HEK293 (cell line): ENCODE results near the gene TMEM229B.

Source experiments
- CTCF ChIA-PET: fragments of 350-600 bp; formaldehyde crosslinking; extraction: SDS; loops from one replicate; lab custom pipeline; 2021; ENCODE audit warnings: antibody characterized with exemption; lab: Yijun Ruan, JAX
- POLR2A ChIA-PET: fragments of 300-600 bp; formaldehyde crosslinking; extraction: SDS; loops from one replicate; lab custom pipeline; 2020; ENCODE audit warnings: antibody characterized with exemption, inconsistent platforms; lab: Yijun Ruan, JAX
- H3K27ac ChIP-seq: fragments of 200-500 bp; sonication (Bioruptor generic); 2 replicates; pipeline ENCODE4 v1.5.1; 2014; ENCODE audit warnings: low read depth, low read length, control low read depth, inconsistent platforms; ENCODE audit errors: extremely low read depth
- H3K36me3 ChIP-seq, 2 experiments: fragments of 200-500 bp in 1 of 2; sonication (Bioruptor generic) in 1 of 2; 1 replicate in 1 of 2; 2 replicates in 1 of 2; pipeline ENCODE4 v1.5.1; 2014 to 2017; ENCODE audit warnings: inconsistent platforms in 2 of 2, low read length in 2 of 2; ENCODE audit not compliant: control insufficient read depth in 2 of 2, insufficient read depth in 1 of 2
- H3K4me1 ChIP-seq: fragments of 200-500 bp; sonication (Bioruptor generic); 2 replicates; pipeline ENCODE4 v1.5.1; 2014; ENCODE audit warnings: mild to moderate bottlenecking, low read length, inconsistent platforms; ENCODE audit not compliant: control insufficient read depth, insufficient read depth
- H3K4me3 ChIP-seq: 2 replicates; pipeline ENCODE4 v1.5.1; 2011; ENCODE audit warnings: low read depth, mild to moderate bottlenecking, control low read depth, low read length, moderate library complexity
- H3K9me3 ChIP-seq: fragments of 200-500 bp; sonication (Bioruptor generic); 2 replicates; pipeline ENCODE4 v1.5.1; 2014; ENCODE audit warnings: low read depth, low read length, inconsistent platforms; ENCODE audit not compliant: control insufficient read depth, insufficient read depth
- GLIS2 ChIP-seq: fragments of 450-650 bp; formaldehyde crosslinking; IDR thresholded peaks from 2 replicates; pipeline ENCODE4 v1.5.1; 2016; ENCODE audit warnings: missing biosample characterization, missing genetic modification characterization
- PRDM10 ChIP-seq: fragments of 450-650 bp; formaldehyde crosslinking; IDR thresholded peaks from 2 replicates; pipeline ENCODE4 v1.5.1; 2016; ENCODE audit warnings: missing biosample characterization, missing genetic modification characterization
- SCRT1 ChIP-seq: fragments of 450-650 bp; formaldehyde crosslinking; IDR thresholded peaks from 2 replicates; pipeline ENCODE4 v1.5.1; 2016; ENCODE audit warnings: missing biosample characterization, missing genetic modification characterization, borderline replicate concordance
- SCRT2 ChIP-seq: fragments of 450-650 bp; formaldehyde crosslinking; IDR thresholded peaks from 2 replicates; pipeline ENCODE4 v1.5.1; 2016; ENCODE audit warnings: missing biosample characterization, missing genetic modification characterization
- SP7 ChIP-seq: fragments of 450-650 bp; formaldehyde crosslinking; IDR thresholded peaks from 2 replicates; pipeline ENCODE4 v1.5.1; 2016; ENCODE audit warnings: missing biosample characterization, missing genetic modification characterization
- ZFP37 ChIP-seq: fragments of 450-650 bp; formaldehyde crosslinking; IDR thresholded peaks from 2 replicates; pipeline ENCODE4 v1.5.1; 2016; ENCODE audit warnings: missing biosample characterization, missing genetic modification characterization
- ZNF10 ChIP-seq: fragments of 450-650 bp; formaldehyde crosslinking; IDR thresholded peaks from 2 replicates; pipeline ENCODE4 v1.5.1; 2017; ENCODE audit warnings: missing biosample characterization, missing genetic modification characterization
- ZNF394 ChIP-seq: fragments of 450-650 bp; formaldehyde crosslinking; IDR thresholded peaks from 2 replicates; pipeline ENCODE4 v1.5.1; 2016; ENCODE audit warnings: missing biosample characterization, missing genetic modification characterization, mild to moderate bottlenecking, moderate library complexity, borderline replicate concordance
- ZNF416 ChIP-seq: fragments of 450-650 bp; formaldehyde crosslinking; IDR thresholded peaks from 2 replicates; pipeline ENCODE4 v1.5.1; 2016; ENCODE audit warnings: missing biosample characterization, missing genetic modification characterization
- ZNF530 ChIP-seq: fragments of 450-650 bp; formaldehyde crosslinking; IDR thresholded peaks from 2 replicates; pipeline ENCODE4 v1.5.1; 2016; ENCODE audit warnings: low read depth, missing biosample characterization, missing genetic modification characterization
- ZNF558 ChIP-seq: fragments of 450-650 bp; formaldehyde crosslinking; IDR thresholded peaks from 2 replicates; pipeline ENCODE4 v1.5.1; 2016; ENCODE audit warnings: missing biosample characterization, missing genetic modification characterization
- ZNF600 ChIP-seq: fragments of 450-650 bp; formaldehyde crosslinking; IDR thresholded peaks from 2 replicates; pipeline ENCODE4 v1.5.1; 2016; ENCODE audit warnings: missing biosample characterization, missing genetic modification characterization
- ZNF654 ChIP-seq: fragments of 450-650 bp; formaldehyde crosslinking; IDR thresholded peaks from 2 replicates; pipeline ENCODE4 v1.5.1; 2016; ENCODE audit warnings: low read depth, missing biosample characterization, missing genetic modification characterization
- ZNF664 ChIP-seq: fragments of 450-650 bp; formaldehyde crosslinking; IDR thresholded peaks from 2 replicates; pipeline ENCODE4 v1.5.1; 2016; ENCODE audit warnings: missing biosample characterization, missing genetic modification characterization
- ZSCAN4 ChIP-seq: fragments of 450-650 bp; formaldehyde crosslinking; IDR thresholded peaks from 2 replicates; pipeline ENCODE4 v1.5.1; 2017; ENCODE audit warnings: missing biosample characterization, missing genetic modification characterization
- TF ChIP-seq, protein P1 (sequence below): fragments of 450-650 bp; formaldehyde crosslinking; IDR thresholded peaks from 2 replicates; pipeline ENCODE4 v1.5.1; 2016; ENCODE audit warnings: missing biosample characterization, missing genetic modification characterization

Gene TMEM229B

GRCh38 chr14:67532606-67532997 lies 44.1 kb upstream of the TMEM229B start (continued):
- TF ChIP-seq ZNF600 (tag by site-specific recombination): peak; percentile 64
- TF ChIP-seq GLIS2: no peak; the same call in none of the 2 replicates
- TF ChIP-seq ZNF530 (tag by site-specific recombination): no peak
- 0 out of 2 replicates have a peak, but pooled peaks have one; percentile 36 for TF ChIP-seq ZFP37
- TF ChIP-seq, protein P1, sequence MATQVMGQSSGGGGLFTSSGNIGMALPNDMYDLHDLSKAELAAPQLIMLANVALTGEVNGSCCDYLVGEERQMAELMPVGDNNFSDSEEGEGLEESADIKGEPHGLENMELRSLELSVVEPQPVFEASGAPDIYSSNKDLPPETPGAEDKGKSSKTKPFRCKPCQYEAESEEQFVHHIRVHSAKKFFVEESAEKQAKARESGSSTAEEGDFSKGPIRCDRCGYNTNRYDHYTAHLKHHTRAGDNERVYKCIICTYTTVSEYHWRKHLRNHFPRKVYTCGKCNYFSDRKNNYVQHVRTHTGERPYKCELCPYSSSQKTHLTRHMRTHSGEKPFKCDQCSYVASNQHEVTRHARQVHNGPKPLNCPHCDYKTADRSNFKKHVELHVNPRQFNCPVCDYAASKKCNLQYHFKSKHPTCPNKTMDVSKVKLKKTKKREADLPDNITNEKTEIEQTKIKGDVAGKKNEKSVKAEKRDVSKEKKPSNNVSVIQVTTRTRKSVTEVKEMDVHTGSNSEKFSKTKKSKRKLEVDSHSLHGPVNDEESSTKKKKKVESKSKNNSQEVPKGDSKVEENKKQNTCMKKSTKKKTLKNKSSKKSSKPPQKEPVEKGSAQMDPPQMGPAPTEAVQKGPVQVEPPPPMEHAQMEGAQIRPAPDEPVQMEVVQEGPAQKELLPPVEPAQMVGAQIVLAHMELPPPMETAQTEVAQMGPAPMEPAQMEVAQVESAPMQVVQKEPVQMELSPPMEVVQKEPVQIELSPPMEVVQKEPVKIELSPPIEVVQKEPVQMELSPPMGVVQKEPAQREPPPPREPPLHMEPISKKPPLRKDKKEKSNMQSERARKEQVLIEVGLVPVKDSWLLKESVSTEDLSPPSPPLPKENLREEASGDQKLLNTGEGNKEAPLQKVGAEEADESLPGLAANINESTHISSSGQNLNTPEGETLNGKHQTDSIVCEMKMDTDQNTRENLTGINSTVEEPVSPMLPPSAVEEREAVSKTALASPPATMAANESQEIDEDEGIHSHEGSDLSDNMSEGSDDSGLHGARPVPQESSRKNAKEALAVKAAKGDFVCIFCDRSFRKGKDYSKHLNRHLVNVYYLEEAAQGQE: 0 out of 2 replicates have a peak, but pooled peaks have one; percentile 25
- TF ChIP-seq SCRT2 (tag by site-specific recombination): peak; percentile 92
- TF ChIP-seq ZNF654 (tag by site-specific recombination): no peak
- peak; percentile 9; the same call in 1 of the 2 replicates for TF ChIP-seq ZNF394 (tag by site-specific recombination)
- peak; percentile 50; the same call in 1 of the 2 replicates for TF ChIP-seq SP7 (tag by site-specific recombination)
- TF ChIP-seq SCRT1 (tag by site-specific recombination): 0 out of 2 replicates have a peak, but pooled peaks have one; percentile 11
- TF ChIP-seq, all 188 proteins: peak for 14

- no peaks in the 10 kb centered on the region for H3K36me3 ChIP-seq
- TF ChIP-seq ZNF654 (tag by site-specific recombination): no peak
- no peak for TF ChIP-seq PRDM10 (tag by site-specific recombination)
- TF ChIP-seq ZNF664 (tag by site-specific recombination): peak; percentile 91
- no peak for TF ChIP-seq ZNF416 (tag by site-specific recombination)
- TF ChIP-seq ZSCAN4: no peak
- no peak for TF ChIP-seq ZNF558 (tag by site-specific recombination)
- no peak for TF ChIP-seq ZNF10 (tag by site-specific recombination)
- TF ChIP-seq, all 188 proteins: peak for 1
- Histone ChIP-seq H3K4me1 (no peaks in the 10 kb centered on the region), H3K27ac (no peak overlapping the region), H3K4me3 (no peak overlapping the region), H3K9me3 (no peaks in the 10 kb centered on the region)
- POLR2A ChIA-PET: interaction anchor here (1.2 kb wide), 1 partner anchor 35 kb away, joined by 7 read pairs; no protein-coding TSS in a partner anchor
- CTCF ChIA-PET: interaction anchor here (0.6 to 6.5 kb wide), 10 partner anchors 16 to 174 kb away, joined by 3 to 49 read pairs (median 4); partner anchors contain the start of gene PIGH
Measured at GRCh38 chr14:67529947-67530935, 41.7 kb upstream of the TMEM229B start.
